D721Med (cell line): ENCODE measurements around the gene TIMM44.

Experiments
- DNase-seq: peaks from one replicate; pipeline ENCODE4 v3.0.0; 2011; ENCODE audit warnings: low spot score; ENCODE audit not compliant: insufficient read length
- FAIRE-seq: peaks from 2 replicates; lab custom pipeline; 2011; peaks lifted over from hg19 to GRCh38; lab: Jason Lieb, UNC
- CTCF ChIP-seq: IDR thresholded peaks from 2 replicates; pipeline ENCODE4 v1.5.1; 2012; ENCODE audit warnings: mild to moderate bottlenecking, control low read depth; ENCODE audit not compliant: insufficient read depth; ENCODE audit errors: missing control alignments

Gene TIMM44

GRCh38 chr19:7916955-7917266 lies 26.6 kb downstream of the TIMM44 start:
- TF ChIP-seq CTCF: no peak
- FAIRE-seq (no peak), DNase-seq (no peak)

- no peak for TF ChIP-seq CTCF
- FAIRE-seq (no peak), DNase-seq (no peak)
Observed at GRCh38 chr19:7916103-7916954, 27.1 kb downstream of the TIMM44 start.

GRCh38 chr19:7915250-7916102 lies 28.0 kb downstream of the TIMM44 start:
- no peak for TF ChIP-seq CTCF
- FAIRE-seq: no peak
- no peak for DNase-seq

- DNase-seq (no peak), FAIRE-seq (no peak)
- TF ChIP-seq CTCF: no peak
Observed at GRCh38 chr19:7914598-7915045, 28.8 kb downstream of the TIMM44 start, which contains the start of gene TGFBR3L. TGFBR3L (plus strand) TSS chr19:7914830.

- FAIRE-seq (no peak), DNase-seq (no peak)
- no peak for TF ChIP-seq CTCF
Observed at GRCh38 chr19:7914099-7914498, 29.4 kb downstream of the TIMM44 start.

- FAIRE-seq: no peak
- no peak for TF ChIP-seq CTCF
- no peak for DNase-seq
Observed at GRCh38 chr19:7913652-7914051, 29.8 kb downstream of the TIMM44 start.
